Islet precursor cell (in vitro differentiated cells): Measurements from ENCODE around the gene SYNDIG1.

Source experiments
- DNase-seq: peaks from one replicate; pipeline ENCODE4 v3.0.0-alpha.2; 2018

SYNDIG1 gene

GRCh38 chr20:24572140-24572539 is 102.7 kb downstream of the SYNDIG1 start:
- DNase-seq, result peak; percentile 22

DNA sequence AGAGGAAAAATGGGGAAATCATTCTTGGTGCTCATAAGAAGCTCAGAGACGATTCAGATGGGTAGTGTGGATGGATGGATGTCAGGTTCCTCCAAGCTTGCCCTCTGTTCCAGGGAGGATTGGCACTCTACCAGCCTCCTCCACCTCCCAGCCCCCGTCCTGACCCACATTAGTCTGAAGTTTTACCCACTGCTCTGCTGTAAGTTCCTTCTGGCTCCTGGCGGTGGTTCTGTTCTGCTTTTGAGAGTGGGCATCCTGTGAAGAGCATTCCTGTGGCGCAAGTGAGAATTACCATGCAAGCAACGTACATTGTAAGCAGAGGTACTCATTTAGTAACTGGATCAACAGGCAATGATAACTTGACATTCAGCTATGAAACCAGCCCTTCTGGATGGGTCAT is 103.4 kb downstream of the SYNDIG1 start:
- DNase-seq, result no peak

- no peak for DNase-seq
Measured at GRCh38 chr20:24573557-24573956, 104.1 kb downstream of the SYNDIG1 start.

GRCh38 chr20:24574307-24574706 is 104.9 kb downstream of the SYNDIG1 start:
- no peak for DNase-seq

DNA sequence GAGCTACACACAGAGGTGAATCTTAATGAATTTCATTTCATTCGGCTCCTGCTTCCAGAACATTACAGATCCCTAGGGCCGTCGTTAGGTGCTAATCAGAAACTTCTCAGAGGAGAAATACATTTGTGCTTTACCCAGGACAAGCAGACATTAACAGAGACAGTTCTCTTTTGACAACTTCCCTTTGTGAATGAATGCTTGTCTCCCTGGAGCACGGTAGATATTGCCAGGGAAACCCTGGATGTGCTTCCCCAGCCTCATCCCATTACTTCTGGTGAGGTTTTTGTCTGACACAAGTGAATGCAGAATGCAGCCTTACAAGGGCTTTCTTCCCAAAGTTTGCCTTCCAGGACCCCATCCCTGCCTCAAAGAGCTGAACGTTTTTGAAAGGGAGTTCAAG is 105.4 kb downstream of the SYNDIG1 start:
- DNase-seq, result no peak

DNA sequence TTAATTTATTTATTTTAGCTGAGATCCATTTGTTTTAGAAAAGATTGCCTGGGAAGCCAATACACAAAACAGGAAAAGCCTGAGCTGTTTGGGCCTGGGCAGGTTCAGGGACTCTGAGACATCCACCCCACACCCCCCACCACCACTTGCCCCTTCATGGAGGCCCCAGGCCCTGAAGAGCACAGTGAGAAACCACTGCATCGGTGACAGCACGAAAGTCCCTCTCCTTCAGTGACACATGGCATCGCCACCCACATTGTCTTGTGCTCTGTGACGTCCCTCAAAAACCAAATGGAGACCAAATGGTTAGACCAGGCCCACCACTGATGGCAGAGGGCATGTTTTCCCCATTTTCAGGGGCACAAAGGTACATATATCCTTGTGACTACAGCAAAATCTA is 106.4 kb downstream of the SYNDIG1 start:
- no peak for DNase-seq

DNA sequence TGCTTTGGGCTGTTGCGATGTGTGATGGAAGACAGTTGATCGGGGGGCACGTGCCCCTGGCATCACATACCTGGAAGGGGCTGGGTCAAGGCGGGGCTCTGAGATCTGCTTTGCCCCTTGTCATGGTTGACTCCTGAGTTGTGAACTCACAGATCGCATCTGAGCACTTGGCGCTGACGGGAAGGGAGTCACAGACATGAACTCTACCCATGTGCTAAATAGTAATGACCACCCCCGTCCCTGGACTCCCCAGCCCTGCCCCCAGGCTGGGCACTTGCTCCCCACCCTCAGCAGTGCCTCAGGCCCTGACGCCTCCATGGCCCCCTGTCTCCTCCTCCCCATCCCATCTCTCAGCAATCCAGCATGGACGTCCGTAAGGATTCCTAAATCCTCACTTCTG is 107.0 kb downstream of the SYNDIG1 start:
- no peak for DNase-seq

GRCh38 chr20:24577271-24577909 is 108.0 kb downstream of the SYNDIG1 start:
- no peak for DNase-seq

GRCh38 chr20:24578567-24579415 is 109.4 kb downstream of the SYNDIG1 start:
- no peak for DNase-seq

DNA sequence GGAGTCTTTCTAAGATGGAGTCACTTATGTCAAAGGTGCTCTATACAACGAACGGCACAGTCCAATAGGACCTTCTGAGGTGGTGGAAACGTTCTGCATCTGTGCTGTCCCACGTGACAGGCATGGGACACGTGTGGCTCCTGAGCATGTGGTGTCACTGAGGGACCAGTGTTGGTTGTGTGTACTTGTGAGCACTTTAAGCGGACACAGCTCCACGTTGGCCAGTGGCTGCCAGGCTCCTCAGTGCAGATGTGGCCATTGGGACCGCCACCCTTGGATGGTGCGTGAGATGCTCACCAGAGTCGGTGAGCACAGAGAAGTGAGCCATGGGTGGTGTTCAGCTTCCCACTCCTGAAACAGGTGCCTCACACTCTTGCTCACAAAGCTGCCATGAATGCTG is 110.0 kb downstream of the SYNDIG1 start:
- DNase-seq, result no peak

DNA sequence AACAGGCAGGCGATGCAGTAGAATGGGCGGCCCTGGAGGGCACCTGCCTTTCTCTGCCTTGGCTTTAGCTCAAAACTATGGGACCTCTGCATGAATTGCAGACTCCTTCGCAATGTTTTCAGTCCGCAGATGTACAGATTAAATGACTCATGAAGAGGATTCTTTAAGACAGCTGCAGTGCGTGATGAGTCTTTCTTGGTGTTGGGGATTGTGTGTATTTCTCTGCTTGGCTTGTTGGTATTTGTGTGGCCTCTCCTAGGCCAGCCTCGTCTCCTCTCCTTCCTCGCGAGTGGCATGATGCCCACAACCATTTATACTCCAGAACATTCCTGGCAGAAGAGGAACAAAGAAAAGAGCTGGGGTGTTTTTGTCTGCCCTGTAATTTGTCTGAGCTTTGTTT is 110.6 kb downstream of the SYNDIG1 start:
- no peak for DNase-seq

GRCh38 chr20:24580855-24581254 is 111.4 kb downstream of the SYNDIG1 start:
- no peak for DNase-seq

- DNase-seq, result no peak
Measured at GRCh38 chr20:24581443-24582170, 112.2 kb downstream of the SYNDIG1 start.

DNA sequence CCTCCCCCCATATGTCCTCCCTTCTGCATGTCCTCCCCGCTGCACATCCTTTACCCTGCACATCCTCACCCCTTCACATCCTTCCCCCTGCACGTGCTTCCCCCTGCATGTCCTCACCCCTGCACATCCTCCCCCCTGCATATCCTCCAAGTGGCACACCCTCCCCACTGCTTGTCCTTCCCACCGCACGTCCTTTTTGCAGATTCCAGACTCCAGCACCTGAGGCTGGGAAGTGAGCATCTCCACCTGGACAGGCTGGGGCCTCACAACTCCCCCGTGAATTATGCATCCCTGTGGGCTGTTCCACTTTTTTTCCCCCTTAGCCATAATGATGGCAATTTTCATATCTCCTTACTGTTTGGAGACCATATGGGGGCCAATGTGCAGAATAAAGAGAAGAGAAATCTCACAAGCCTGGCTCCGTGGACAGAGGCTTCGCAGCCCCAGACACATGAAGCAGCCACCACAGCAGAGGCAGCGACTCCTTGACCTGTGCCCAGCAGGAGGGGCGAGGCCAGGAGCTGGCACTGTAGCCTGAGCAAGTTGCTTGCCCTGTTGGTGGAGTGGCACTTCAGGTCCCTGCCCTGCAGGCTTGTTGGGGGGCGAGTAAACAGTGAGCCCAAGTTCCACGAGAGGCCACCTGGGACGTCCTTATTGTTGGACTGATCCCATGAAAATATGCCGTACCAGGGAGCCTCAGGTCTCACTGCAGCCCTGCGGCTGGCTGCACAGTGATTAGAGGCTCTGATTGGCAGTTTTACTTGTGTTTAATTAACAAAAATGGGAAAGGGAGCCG is 113.1 kb downstream of the SYNDIG1 start:
- DNase-seq, result no peak

DNA sequence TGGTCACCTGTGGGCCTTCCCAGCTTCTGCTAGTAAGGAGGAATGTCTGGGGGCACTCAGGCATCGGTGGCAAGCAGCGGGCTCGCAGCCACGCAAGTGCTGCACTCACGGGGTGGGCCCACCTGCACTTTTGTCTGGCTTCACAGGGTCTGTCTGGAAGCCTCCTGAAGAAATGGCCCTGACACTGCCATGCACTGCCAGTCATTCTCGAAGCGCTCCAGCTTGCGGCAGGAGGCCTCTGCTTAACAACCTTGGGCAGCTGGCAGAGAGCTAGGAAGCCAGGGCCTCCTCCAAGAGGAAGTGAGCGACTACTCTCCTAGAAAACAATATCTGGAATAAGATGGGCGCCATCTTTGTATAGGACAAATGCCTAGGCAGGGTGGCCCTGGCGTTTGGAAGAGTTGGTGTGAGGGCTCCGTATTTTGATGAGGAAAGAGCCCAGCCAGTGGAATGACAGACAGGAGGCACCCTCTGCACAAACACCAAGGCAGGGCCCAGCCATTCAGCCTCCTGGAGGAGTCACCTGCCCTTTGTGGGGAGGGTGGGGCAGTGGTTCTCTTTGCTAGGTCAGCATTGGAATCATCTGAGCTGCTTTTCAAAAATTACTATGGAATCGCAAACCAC is 113.9 kb downstream of the SYNDIG1 start:
- no peak for DNase-seq

GRCh38 chr20:24584078-24584477 is 114.6 kb downstream of the SYNDIG1 start:
- no peak for DNase-seq

- DNase-seq, result no peak
Measured at GRCh38 chr20:24584538-24585356, 115.3 kb downstream of the SYNDIG1 start.

DNA sequence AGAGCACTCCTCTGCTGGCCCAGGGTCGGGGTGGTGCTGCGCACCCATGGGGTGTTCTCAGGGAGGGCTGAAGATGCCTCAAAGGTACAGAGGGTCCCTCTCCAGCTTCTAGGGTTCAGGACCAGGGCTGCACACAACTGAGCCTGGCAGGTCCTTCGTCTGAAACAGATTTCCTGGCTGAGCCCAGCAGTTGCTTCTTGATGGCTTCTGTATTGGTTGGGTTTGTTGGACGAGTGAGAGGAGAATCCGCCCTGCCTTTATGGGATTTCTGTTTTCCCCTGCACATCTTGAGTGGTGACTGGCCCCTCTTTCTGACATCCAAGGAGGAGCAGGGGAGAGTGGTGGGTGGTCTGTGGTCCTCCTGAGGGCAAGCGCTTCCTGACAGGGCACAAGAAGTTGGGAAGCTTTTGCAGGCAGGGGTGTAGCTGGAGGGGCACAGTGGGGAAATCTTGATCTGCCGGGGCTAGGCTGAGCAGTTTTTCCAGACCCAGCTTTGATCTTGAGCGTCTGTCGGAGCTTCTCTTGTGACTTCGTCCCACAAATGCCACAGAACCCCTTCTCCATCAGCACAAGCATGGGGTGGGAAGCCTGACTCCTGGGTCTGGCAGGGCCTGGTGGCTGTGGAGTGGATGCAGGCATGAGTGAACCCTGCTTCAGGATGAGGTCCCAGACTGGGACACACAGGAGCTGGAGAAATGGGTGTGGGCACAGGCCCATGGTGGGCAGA is 116.5 kb downstream of the SYNDIG1 start:
- no peak for DNase-seq

DNA sequence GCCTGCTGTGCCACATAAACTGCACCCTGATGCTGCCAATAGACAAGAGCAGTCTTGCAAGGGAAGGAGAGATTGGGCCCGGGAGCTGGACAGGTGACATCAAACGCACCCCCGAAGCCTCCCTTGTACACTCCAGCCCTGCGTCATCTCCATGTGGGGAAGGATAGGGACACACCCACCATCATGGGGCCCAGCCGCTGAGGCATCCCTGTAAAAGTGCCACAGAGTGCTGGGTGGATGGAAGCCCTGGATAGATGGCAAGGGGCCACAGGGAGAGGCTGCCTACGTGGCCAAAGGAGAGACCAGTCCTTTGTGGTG is 117.1 kb downstream of the SYNDIG1 start:
- DNase-seq, result no peak

DNA sequence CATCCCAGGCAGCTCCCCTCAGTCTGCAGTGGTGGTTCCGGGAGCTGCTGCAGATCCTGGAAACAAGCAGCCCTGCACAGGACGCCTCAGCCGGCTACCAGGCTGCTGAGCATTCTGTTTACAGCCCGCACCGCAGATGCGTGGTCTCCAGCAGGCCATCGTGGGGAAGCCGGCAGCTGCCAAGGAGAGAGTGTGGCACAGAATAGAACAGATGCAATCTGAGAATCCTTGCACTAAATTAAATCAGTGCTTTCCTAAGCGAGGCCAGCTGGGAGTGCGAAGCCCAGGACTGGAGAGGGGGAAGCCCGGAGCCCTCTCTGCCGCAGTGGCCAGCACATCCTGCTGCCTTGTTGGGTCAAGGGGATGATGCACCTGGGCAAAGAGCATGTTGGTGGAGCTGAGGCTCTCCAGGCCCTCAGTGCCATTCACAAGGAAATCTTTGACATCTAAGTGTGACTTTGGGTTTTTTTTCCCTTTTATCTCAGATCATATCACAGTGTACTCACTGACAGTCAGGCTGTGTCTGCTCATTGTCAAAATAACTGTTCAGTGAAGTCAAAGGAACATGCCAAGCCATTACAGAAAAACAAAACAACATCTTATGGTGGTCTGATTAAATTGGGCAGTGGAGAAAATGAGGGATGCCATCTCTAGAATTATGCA is 118.1 kb downstream of the SYNDIG1 start:
- DNase-seq, result peak; percentile 45
